ENCODE measurements around the gene FAT4.

Gene FAT4, protein sequence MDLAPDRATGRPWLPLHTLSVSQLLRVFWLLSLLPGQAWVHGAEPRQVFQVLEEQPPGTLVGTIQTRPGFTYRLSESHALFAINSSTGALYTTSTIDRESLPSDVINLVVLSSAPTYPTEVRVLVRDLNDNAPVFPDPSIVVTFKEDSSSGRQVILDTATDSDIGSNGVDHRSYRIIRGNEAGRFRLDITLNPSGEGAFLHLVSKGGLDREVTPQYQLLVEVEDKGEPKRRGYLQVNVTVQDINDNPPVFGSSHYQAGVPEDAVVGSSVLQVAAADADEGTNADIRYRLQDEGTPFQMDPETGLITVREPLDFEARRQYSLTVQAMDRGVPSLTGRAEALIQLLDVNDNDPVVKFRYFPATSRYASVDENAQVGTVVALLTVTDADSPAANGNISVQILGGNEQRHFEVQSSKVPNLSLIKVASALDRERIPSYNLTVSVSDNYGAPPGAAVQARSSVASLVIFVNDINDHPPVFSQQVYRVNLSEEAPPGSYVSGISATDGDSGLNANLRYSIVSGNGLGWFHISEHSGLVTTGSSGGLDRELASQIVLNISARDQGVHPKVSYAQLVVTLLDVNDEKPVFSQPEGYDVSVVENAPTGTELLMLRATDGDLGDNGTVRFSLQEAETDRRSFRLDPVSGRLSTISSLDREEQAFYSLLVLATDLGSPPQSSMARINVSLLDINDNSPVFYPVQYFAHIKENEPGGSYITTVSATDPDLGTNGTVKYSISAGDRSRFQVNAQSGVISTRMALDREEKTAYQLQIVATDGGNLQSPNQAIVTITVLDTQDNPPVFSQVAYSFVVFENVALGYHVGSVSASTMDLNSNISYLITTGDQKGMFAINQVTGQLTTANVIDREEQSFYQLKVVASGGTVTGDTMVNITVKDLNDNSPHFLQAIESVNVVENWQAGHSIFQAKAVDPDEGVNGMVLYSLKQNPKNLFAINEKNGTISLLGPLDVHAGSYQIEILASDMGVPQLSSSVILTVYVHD (N-terminal part only)

DNA sequence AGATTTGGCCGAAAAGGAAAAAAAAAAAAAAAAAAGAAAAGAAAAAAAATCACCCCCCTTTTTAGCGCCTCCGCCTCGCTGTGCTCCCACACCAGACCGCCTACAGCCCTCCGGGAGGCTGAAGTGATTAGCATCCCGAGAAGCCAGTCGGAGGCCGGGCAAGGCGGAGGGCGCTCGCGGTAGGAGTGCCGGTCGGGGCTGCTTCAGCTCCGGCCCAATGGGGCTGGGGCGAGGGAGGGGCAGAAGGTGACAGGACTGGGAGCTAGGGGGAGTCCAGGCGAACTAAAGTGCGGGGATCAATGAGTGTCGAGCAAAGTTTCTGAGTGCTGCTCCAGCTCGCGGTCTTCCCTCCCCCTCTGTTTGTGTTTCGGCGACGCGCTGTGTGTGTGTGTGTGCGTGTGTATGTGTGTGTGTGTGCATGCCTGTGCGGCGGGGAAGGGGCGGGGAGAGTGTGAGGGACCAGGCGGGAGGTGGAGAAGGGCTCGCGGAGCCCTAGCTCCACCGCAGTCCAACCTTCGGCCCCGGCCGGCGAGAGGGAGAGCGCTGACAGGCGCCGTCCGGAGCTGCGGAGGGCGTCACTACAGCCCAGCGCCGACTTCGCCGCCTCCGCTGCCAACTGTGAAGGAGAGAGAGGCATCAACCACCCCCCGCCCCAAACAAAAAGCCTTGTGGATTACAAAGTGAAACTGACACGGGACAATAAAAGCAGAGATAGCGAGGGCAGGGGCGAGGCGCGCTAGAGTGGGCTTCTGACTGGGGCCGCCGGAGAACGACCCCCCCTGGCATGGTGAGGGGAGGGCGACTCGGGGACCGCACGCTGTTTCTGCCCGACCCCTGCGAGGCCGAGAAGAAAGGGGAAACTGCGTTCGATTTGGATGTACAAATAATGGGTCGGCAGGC is at the start of gene FAT4:
TSS of gene FAT4 (plus strand) at position 280 of the 900 bp plus-strand sequence. CDS start 1,457 bp downstream, outside the sequence.
- H3K4me3 ChIP-seq (ENCODE audit: low read length) = no peak within 1 kb of the TSS
- H3K79me2 ChIP-seq (ENCODE audit: low read length) = no peaks in the 10 kb centered on the region
- no peaks in the 10 kb centered on the region for H3K36me3 ChIP-seq (replicated peaks; ENCODE audit: low read depth, low read length)
- H3K4me2 ChIP-seq (ENCODE audit: low read length) = no peak within 1 kb of the TSS
- no peak within 1 kb of the TSS for H3K27ac ChIP-seq (ENCODE audit: low read length)
- no peaks in the 10 kb centered on the region for H3K27me3 ChIP-seq (ENCODE audit: low read depth, low read length)
- 0 out of 2 replicates have a peak within 1 kb of the TSS, but pooled peaks have one; percentile 39 for H2AFZ ChIP-seq (ENCODE audit: low read depth, low read length)
- no peak within 1 kb of the TSS for H3K9ac ChIP-seq (ENCODE audit: low read length)
- no peaks in the 10 kb centered on the region for H3K4me1 ChIP-seq (ENCODE audit: low read length)
- TF ChIP-seq, protein P1, sequence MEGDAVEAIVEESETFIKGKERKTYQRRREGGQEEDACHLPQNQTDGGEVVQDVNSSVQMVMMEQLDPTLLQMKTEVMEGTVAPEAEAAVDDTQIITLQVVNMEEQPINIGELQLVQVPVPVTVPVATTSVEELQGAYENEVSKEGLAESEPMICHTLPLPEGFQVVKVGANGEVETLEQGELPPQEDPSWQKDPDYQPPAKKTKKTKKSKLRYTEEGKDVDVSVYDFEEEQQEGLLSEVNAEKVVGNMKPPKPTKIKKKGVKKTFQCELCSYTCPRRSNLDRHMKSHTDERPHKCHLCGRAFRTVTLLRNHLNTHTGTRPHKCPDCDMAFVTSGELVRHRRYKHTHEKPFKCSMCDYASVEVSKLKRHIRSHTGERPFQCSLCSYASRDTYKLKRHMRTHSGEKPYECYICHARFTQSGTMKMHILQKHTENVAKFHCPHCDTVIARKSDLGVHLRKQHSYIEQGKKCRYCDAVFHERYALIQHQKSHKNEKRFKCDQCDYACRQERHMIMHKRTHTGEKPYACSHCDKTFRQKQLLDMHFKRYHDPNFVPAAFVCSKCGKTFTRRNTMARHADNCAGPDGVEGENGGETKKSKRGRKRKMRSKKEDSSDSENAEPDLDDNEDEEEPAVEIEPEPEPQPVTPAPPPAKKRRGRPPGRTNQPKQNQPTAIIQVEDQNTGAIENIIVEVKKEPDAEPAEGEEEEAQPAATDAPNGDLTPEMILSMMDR (IDR thresholded peaks at IDR 0.05; ENCODE audit: low read depth, low read length) = no peak
- no peak for TF ChIP-seq EZH2phosphoT487 (IDR thresholded peaks at IDR 0.05; ENCODE audit: low read depth)
- no peaks in the 10 kb centered on the region for H3K9me3 ChIP-seq (ENCODE audit: insufficient read depth, low read length)
- H4K20me1 ChIP-seq (ENCODE audit: insufficient read depth, low read length) = no peaks in the 10 kb centered on the region

DNA sequence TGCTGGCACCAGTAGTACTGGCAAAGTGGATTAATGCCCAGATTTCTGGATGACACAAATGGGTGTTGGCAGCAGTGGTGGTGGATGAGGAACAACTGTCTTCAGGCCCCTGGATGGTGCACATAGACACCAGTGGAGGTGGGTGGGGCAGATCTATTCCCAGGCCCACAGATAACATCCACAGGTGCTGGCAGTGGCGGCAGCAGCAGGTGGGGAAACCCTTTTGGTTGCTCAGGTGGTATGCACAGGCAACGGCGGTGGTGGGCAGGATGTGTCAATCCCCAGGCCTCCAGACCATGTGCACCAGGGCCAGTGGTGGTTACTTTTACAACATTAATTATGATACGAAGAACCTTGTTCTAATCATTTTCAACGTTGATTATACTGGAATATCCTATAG is 48.9 kb upstream of the FAT4 start:
- H3K27me3 ChIP-seq (ENCODE audit: low read depth, low read length) = no peaks in the 10 kb centered on the region
- H3K27ac ChIP-seq (ENCODE audit: low read length) = no peak overlapping the region
- no peak overlapping the region for H2AFZ ChIP-seq (ENCODE audit: low read depth, low read length)
- H4K20me1 ChIP-seq (ENCODE audit: insufficient read depth, low read length) = no peaks in the 10 kb centered on the region
- no peaks in the 10 kb centered on the region for H3K79me2 ChIP-seq (ENCODE audit: low read length)
- no peak overlapping the region for H3K4me2 ChIP-seq (ENCODE audit: low read length)
- no peaks in the 10 kb centered on the region for H3K36me3 ChIP-seq (replicated peaks; ENCODE audit: low read depth, low read length)
- no peaks in the 10 kb centered on the region for H3K4me1 ChIP-seq (ENCODE audit: low read length)
- H3K9me3 ChIP-seq (ENCODE audit: insufficient read depth, low read length) = no peaks in the 10 kb centered on the region
- TF ChIP-seq, protein P1 (IDR thresholded peaks at IDR 0.05; ENCODE audit: low read depth, low read length) = no peak
- TF ChIP-seq EZH2phosphoT487 (IDR thresholded peaks at IDR 0.05; ENCODE audit: low read depth) = no peak
- no peak overlapping the region for H3K9ac ChIP-seq (ENCODE audit: low read length)
- no peak overlapping the region for H3K4me3 ChIP-seq (ENCODE audit: low read length)

DNA sequence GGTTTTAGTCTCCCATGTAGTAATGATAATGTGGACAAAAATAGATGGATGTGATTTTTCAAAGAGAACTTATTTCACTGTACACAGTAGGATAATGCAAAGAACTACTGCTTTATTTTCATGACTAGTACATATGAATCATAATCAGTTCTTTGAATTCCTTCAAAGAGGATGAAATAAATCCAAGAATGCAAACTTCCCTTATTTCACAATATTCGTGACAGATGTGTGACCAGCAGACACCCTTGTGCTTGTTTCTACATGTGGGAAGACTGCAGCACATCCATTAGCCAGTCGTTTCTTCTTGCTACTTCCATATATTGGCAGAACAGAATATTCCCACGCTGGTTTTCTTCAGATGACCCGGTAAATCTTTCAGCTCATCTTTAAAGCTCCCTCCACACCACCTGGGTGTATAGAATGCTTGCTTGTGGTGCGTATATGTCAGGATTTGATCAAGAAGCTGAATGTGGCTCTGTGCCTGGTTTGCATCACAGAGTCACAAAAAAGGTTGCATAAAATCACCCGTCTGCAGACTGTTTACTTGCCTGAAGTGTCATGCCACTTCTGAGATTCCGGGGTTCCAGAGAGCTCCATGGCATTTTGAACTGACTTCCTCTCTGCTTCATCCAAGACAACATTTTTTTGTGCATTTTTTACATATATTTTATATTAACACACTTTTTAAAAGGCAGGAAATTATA is 47.7 kb upstream of the FAT4 start:
- Histone ChIP-seq H3K27me3 (ENCODE audit: low read depth, low read length) (no peaks in the 10 kb centered on the region), H3K9ac (ENCODE audit: low read length) (no peak overlapping the region), H3K36me3 (replicated peaks; ENCODE audit: low read depth, low read length) (no peaks in the 10 kb centered on the region), H4K20me1 (ENCODE audit: insufficient read depth, low read length) (no peaks in the 10 kb centered on the region), H2AFZ (ENCODE audit: low read depth, low read length) (no peak overlapping the region), H3K4me1 (ENCODE audit: low read length) (no peaks in the 10 kb centered on the region), H3K4me2 (ENCODE audit: low read length) (no peak overlapping the region), H3K9me3 (ENCODE audit: insufficient read depth, low read length) (no peaks in the 10 kb centered on the region), H3K4me3 (ENCODE audit: low read length) (no peak overlapping the region), H3K79me2 (ENCODE audit: low read length) (no peaks in the 10 kb centered on the region), H3K27ac (ENCODE audit: low read length) (no peak overlapping the region)
- TF ChIP-seq EZH2phosphoT487 (IDR thresholded peaks at IDR 0.05; ENCODE audit: low read depth) = no peak
- TF ChIP-seq, protein P1 (IDR thresholded peaks at IDR 0.05; ENCODE audit: low read depth, low read length) = no peak
